ENCODE data around the gene CIB2. TPM values are rescaled to one million over a fixed set of nuclear protein-coding genes. Genes with fewer than 3 reads are reported as not detected.

The CIB2 gene
- total RNA-seq, 1 experiment from 2014 or later = 43.2 TPM

DNA sequence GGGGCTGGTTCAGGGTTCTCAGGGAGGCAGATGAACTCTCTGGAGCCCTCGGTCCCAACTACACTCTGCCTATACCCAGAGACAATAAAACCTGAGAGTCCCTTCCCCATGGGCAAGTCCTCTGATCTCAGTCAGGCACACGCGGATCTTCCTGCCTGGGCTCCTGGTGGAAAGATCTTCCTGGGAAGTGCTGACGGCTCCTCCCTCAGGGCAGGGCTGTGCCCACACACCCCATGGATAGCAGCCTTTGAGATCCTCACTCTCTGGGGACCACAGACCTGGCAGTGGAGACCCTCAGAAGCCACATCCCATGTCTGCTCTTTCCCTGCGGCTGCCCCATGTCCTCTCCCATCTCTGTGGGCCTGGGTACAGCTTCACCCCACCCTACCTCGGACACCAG lies 28.5 kb downstream of the CIB2 start:
- H2BK20ac ChIP-seq (ENCODE audit: low read depth, low read length, poor library complexity, severe bottlenecking) = no peak overlapping the region
- Mint-ChIP-seq H3K4me3 (no peak overlapping the region), H3K27ac (no peak overlapping the region), H3K36me3 (ENCODE audit: insufficient read depth in 1 of 3, low read depth in 3 of 3) (peaks cover 4 to 14% (median 7%) of the 10 kb centered on the region in 3 experiments; a peak in 5 of 7 replicates), H3K27me3 (ENCODE audit: low read depth) (peaks cover 3% of the 10 kb centered on the region), H3K4me1 (no peaks in the 10 kb centered on the region), H3K9me3 (no peaks in the 10 kb centered on the region)
- H3K79me1 ChIP-seq (ENCODE audit: insufficient read depth, low read depth, low read length, poor library complexity, severe bottlenecking) = no peaks in the 10 kb centered on the region
- H2AK5ac ChIP-seq (ENCODE audit: insufficient read length, low read length) = no peak overlapping the region
- TF ChIP-seq, protein P1, sequence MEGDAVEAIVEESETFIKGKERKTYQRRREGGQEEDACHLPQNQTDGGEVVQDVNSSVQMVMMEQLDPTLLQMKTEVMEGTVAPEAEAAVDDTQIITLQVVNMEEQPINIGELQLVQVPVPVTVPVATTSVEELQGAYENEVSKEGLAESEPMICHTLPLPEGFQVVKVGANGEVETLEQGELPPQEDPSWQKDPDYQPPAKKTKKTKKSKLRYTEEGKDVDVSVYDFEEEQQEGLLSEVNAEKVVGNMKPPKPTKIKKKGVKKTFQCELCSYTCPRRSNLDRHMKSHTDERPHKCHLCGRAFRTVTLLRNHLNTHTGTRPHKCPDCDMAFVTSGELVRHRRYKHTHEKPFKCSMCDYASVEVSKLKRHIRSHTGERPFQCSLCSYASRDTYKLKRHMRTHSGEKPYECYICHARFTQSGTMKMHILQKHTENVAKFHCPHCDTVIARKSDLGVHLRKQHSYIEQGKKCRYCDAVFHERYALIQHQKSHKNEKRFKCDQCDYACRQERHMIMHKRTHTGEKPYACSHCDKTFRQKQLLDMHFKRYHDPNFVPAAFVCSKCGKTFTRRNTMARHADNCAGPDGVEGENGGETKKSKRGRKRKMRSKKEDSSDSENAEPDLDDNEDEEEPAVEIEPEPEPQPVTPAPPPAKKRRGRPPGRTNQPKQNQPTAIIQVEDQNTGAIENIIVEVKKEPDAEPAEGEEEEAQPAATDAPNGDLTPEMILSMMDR (conservative IDR thresholded peaks at IDR 0.05) = no peak
- H2BK12ac ChIP-seq (ENCODE audit: insufficient read length, low read depth, low read length) = no peak overlapping the region
- no peaks in the 10 kb centered on the region for H3K4me1 ChIP-seq (ENCODE audit: insufficient read depth, low read length)
- no peak overlapping the region for H3K27ac ChIP-seq (ENCODE audit: insufficient read length, low read depth, low read length)
- WGBS (ENCODE audit: extremely low coverage, insufficient read length, low lambda C conversion rate) = no CpG with 5 or more reads among the region's 6 CpGs
- H3K23me2 ChIP-seq (ENCODE audit: insufficient read length, low read depth, low read length, poor library complexity, severe bottlenecking) = no peaks in the 10 kb centered on the region
- no peak overlapping the region for H2BK5ac ChIP-seq (ENCODE audit: insufficient read length, low read length)
- H3K4me2 ChIP-seq (ENCODE audit: insufficient read depth, insufficient read length, low read length) = no peak overlapping the region
- no peaks in the 10 kb centered on the region for H3K27me3 ChIP-seq (ENCODE audit: insufficient read depth, low read length)
- no peak overlapping the region for H3T11ph ChIP-seq (ENCODE audit: low read length)
- H3K4ac ChIP-seq (ENCODE audit: low read depth, low read length) = no peak overlapping the region
- no peak overlapping the region for H2AFZ ChIP-seq (ENCODE audit: low read length)
- no peaks in the 10 kb centered on the region for H4K20me1 ChIP-seq (ENCODE audit: control insufficient read depth, insufficient read depth, insufficient read length)
- no peak overlapping the region for H3K23ac ChIP-seq (ENCODE audit: insufficient read length, low read depth, low read length)
- H3K79me2 ChIP-seq (ENCODE audit: insufficient read depth, low read length) = no peaks in the 10 kb centered on the region
- no peak overlapping the region for H4K8ac ChIP-seq (replicated peaks; ENCODE audit: insufficient read length, low read depth, low read length)
- H3K9me3 ChIP-seq (ENCODE audit: control insufficient read depth, low read depth, low read length) = no peaks in the 10 kb centered on the region
- no peak overlapping the region for H3K9ac ChIP-seq (ENCODE audit: extremely low read depth, insufficient read length, low read length)
- H3K56ac ChIP-seq (ENCODE audit: insufficient read length, low read depth, low read length) = no peak overlapping the region
- H3K18ac ChIP-seq (ENCODE audit: insufficient read length, low read depth, low read length) = no peak overlapping the region
- no peak for DNase-seq
- no peak overlapping the region for H4K91ac ChIP-seq (ENCODE audit: insufficient read length, low read depth, low read length)
- no peak overlapping the region for H4K5ac ChIP-seq (ENCODE audit: insufficient read length, low read depth, low read length)
- H2BK15ac ChIP-seq (ENCODE audit: low read depth, low read length) = no peak overlapping the region
- no peak overlapping the region for H2BK120ac ChIP-seq (ENCODE audit: low read depth, low read length, poor library complexity, severe bottlenecking)
- no peak overlapping the region for H3K14ac ChIP-seq (ENCODE audit: insufficient read depth, low read length)
